Uterus (tissue), 2 donors: ENCODE data around the gene CCNE1.

ENCODE experiments used
- CTCF ChIP-seq, 4 experiments: fragments of 200-600 bp in 2 of 4; fragments of 450-650 bp in 2 of 4; sonication (generic) in 2 of 4; IDR thresholded peaks; one replicate each; pipeline ENCODE4 v1.5.1; 2016 to 2019; ENCODE audit warnings: antibody characterized with exemption in 4 of 4, mild to moderate bottlenecking in 2 of 4, moderate library complexity in 1 of 4
- POLR2A ChIP-seq, 2 donors: fragments of 450-650 bp; IDR thresholded peaks; one replicate each; pipeline ENCODE4 v1.6.1; 2016; ENCODE audit warnings: antibody characterized with exemption in 2 of 2, mild to moderate bottlenecking in 1 of 2, moderate library complexity in 1 of 2

- TF ChIP-seq POLR2A (IDR thresholded peaks at IDR 0.05): no peak
- TF ChIP-seq CTCF (IDR thresholded peaks at IDR 0.05): no peak
These were observed 26.2 kb downstream of the CCNE1 start for GRCh38 chr19:29837996-29838395.
